Neural progenitor cell (in vitro differentiated cells): ENCODE measurements around the gene EIF4A3.

Experiments used
- CTCF ChIP-seq: fragments of 200-600 bp; sonication (generic); IDR thresholded peaks from 2 replicates; pipeline ENCODE4 v1.5.1; 2017; ENCODE audit warnings: antibody characterized with exemption, mild to moderate bottlenecking
- EZH2 ChIP-seq: fragments of 200-600 bp; sonication (generic); IDR thresholded peaks from 2 replicates; pipeline ENCODE4 v1.6.1; 2017; ENCODE audit warnings: antibody characterized with exemption, mild to moderate bottlenecking, moderate library complexity
- EZH2phosphoT487 ChIP-seq: fragments of 200-600 bp; sonication (generic); IDR thresholded peaks from 2 replicates; pipeline ENCODE4 v1.6.1; 2017; ENCODE audit warnings: antibody characterized with exemption

GRCh38 chr17:80114758-80115157 is 32.2 kb downstream of the EIF4A3 start:
- TF ChIP-seq CTCF (no peak), EZH2 (no peak), EZH2phosphoT487 (no peak)
